ENCODE data around the gene FRYL. TPM values are rescaled to one million over a fixed set of nuclear protein-coding genes. Genes with fewer than 3 reads are reported as not detected.

FRYL gene
- polyA plus RNA-seq, 1 experiment = 28.0 TPM

DNA sequence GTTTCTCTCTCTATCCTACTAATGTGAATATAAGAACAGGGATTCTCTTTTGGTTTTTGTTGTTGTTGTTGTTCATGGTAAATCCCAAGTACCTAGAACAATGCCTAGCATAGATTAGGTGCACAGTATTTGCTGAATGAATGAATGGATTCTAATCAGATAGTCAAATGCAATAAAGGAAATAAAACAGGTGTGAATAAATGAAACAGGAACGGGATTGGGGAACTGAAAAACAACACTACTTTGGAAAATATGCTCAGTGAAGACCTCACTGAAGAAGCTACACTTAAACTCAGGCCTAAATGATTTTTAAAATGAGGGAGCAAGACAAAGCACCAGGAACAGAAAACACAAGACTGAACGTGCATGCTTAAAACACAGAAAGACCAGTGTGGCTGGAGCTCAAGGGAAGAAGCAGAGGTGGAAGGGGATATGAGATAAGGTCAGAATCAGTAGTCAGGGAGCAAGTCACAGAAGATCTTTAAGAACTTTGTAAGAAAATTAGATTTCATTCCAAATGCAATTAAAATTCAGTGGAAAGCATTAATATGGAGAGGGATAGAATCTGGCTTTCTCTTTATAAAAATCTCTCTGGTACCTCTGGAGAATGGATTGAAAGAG, 145.3 kb downstream of the FRYL start:
- ChIA-PET POLR2A (no interaction called here), CTCF (interaction anchor here (1.0 to 1.4 kb wide), 2 partner anchors 56 to 328 kb away, joined by 3 read pairs; no protein-coding TSS in a partner anchor)
- TF ChIP-seq, protein P1, sequence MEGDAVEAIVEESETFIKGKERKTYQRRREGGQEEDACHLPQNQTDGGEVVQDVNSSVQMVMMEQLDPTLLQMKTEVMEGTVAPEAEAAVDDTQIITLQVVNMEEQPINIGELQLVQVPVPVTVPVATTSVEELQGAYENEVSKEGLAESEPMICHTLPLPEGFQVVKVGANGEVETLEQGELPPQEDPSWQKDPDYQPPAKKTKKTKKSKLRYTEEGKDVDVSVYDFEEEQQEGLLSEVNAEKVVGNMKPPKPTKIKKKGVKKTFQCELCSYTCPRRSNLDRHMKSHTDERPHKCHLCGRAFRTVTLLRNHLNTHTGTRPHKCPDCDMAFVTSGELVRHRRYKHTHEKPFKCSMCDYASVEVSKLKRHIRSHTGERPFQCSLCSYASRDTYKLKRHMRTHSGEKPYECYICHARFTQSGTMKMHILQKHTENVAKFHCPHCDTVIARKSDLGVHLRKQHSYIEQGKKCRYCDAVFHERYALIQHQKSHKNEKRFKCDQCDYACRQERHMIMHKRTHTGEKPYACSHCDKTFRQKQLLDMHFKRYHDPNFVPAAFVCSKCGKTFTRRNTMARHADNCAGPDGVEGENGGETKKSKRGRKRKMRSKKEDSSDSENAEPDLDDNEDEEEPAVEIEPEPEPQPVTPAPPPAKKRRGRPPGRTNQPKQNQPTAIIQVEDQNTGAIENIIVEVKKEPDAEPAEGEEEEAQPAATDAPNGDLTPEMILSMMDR (IDR thresholded peaks at IDR 0.05; ENCODE audit: low read depth, low read length) = no peak
- Histone ChIP-seq H3K27ac (ENCODE audit: low read depth, low read length) (no peak overlapping the region), H3K27me3 (ENCODE audit: control insufficient read depth, insufficient read depth, low read length) (no peaks in the 10 kb centered on the region), H3K4me3 (ENCODE audit: low read depth, low read length) (no peak overlapping the region), H3K9me3 (ENCODE audit: control insufficient read depth, insufficient read depth, low read length) (no peaks in the 10 kb centered on the region)
- DNase-seq (ENCODE audit: low read depth, low spot score) = no peak

DNA sequence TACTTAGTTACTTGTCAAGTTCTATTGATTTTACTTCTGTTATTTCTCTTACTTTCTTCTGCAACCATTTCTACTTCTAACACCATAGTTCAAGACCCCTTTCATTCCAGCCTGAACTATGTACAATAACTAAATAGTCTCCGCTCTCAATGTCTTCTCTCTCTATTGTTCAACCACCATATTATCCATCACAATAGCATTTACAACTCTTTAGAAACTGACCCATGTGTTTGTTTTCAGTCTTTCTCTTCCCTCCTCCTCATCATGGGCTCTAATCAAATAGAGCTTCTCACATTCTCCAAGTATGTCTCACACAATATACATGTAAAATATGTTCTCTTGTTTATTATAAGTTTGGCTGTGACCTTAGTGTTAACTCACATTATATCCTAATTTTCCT, 146.4 kb downstream of the FRYL start:
- H3K27me3 ChIP-seq (ENCODE audit: control insufficient read depth, insufficient read depth, low read length) = no peaks in the 10 kb centered on the region
- CTCF ChIA-PET = no interaction called here
- TF ChIP-seq, protein P1 (IDR thresholded peaks at IDR 0.05; ENCODE audit: low read depth, low read length) = no peak
- POLR2A ChIA-PET = no interaction called here
- H3K4me3 ChIP-seq (ENCODE audit: low read depth, low read length) = no peak overlapping the region
- DNase-seq (ENCODE audit: low read depth, low spot score) = no peak
- H3K27ac ChIP-seq (ENCODE audit: low read depth, low read length) = no peak overlapping the region
- no peaks in the 10 kb centered on the region for H3K9me3 ChIP-seq (ENCODE audit: control insufficient read depth, insufficient read depth, low read length)

DNA sequence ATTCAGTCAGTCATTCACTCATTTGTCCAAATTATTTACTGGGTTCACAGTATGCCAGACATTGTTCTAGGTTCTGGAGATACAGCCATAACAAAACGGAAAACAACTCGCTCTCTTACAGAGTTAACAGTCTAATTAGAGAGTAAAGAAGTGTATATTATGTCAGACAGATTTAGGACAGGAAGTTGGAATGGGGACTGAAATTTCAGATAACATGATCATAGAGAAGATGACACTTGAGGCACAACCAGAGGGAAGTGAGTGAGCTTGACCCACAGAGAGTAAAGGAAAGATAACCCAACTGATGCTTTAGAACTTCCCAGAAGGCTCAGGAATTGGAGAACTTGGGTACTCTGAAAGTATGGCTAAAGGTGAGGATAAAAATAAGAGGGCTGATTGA, 150.6 kb downstream of the FRYL start:
- POLR2A ChIA-PET = no interaction called here
- no peak for DNase-seq (ENCODE audit: low read depth, low spot score)
- no peak overlapping the region for H3K4me3 ChIP-seq (ENCODE audit: low read depth, low read length)
- no peaks in the 10 kb centered on the region for H3K27me3 ChIP-seq (ENCODE audit: control insufficient read depth, insufficient read depth, low read length)
- no peaks in the 10 kb centered on the region for H3K9me3 ChIP-seq (ENCODE audit: control insufficient read depth, insufficient read depth, low read length)
- CTCF ChIA-PET = interaction anchor here (0.8 kb wide), 1 partner anchor 51 kb away, joined by 3 read pairs; no protein-coding TSS in a partner anchor
- no peak overlapping the region for H3K27ac ChIP-seq (ENCODE audit: low read depth, low read length)
- TF ChIP-seq, protein P1 (IDR thresholded peaks at IDR 0.05; ENCODE audit: low read depth, low read length) = no peak

DNA sequence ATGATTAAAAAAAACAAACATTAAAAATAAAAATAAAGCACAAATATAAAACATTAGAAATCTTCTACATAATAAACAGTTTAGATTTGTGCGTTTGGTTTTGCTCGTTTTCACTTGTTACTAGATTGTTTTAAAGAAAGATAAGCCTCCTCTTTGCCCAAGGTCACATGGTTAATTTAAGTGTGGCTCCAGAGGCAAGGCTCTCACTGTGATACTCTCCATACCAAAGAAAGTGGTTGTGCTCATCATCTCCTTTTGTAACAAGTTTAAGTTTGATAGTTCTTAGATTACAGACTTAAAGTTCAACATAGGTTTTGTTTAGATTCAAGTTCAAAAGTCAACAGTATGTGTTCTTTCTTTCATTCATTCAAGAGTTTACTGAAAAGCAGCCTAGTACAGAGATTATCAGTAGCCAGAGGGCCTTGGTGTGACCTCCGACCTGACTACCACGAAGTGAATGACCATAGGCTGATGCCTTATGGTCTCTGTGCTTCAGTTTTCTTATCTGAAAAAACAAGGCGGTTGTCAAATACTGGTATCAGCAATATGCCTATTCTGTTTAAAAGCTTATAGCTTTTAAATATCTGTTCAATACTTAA, 156.8 kb downstream of the FRYL start:
- H3K4me3 ChIP-seq (ENCODE audit: low read depth, low read length) = no peak overlapping the region
- H3K9me3 ChIP-seq (ENCODE audit: control insufficient read depth, insufficient read depth, low read length) = no peaks in the 10 kb centered on the region
- TF ChIP-seq, protein P1 (IDR thresholded peaks at IDR 0.05; ENCODE audit: low read depth, low read length) = no peak
- H3K27ac ChIP-seq (ENCODE audit: low read depth, low read length) = no peak overlapping the region
- no peaks in the 10 kb centered on the region for H3K27me3 ChIP-seq (ENCODE audit: control insufficient read depth, insufficient read depth, low read length)
- POLR2A ChIA-PET = no interaction called here
- CTCF ChIA-PET = no interaction called here
- DNase-seq (ENCODE audit: low read depth, low spot score) = no peak

DNA sequence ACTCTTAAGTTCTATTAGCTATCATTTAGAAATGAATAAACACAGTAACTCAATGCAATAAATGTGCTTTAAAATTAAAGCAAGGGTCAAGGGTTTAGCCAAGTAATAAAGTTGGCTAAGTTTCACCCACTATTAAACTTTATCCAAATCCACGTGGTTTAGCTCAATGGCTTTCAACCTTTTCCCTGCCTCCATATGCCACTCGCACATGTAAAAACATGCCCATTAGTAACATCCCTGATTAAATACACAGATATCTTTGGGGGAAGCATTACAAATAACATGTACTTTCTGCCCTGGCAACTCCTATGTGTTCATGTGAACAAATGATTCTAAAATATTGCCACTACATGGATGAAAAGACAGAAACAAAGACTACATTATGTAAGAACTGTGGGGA, 159.2 kb downstream of the FRYL start:
- CTCF ChIA-PET = interaction anchor here (1.2 kb wide), 1 partner anchor 42 kb away, joined by 5 read pairs; no protein-coding TSS in a partner anchor
- no peaks in the 10 kb centered on the region for H3K27me3 ChIP-seq (ENCODE audit: control insufficient read depth, insufficient read depth, low read length)
- no peak overlapping the region for H3K4me3 ChIP-seq (ENCODE audit: low read depth, low read length)
- TF ChIP-seq, protein P1 (IDR thresholded peaks at IDR 0.05; ENCODE audit: low read depth, low read length) = no peak
- no peaks in the 10 kb centered on the region for H3K9me3 ChIP-seq (ENCODE audit: control insufficient read depth, insufficient read depth, low read length)
- POLR2A ChIA-PET = no interaction called here
- H3K27ac ChIP-seq (ENCODE audit: low read depth, low read length) = no peak overlapping the region
- DNase-seq (ENCODE audit: low read depth, low spot score) = no peak
